ENCODE data around the gene CUZD1.

Gene CUZD1

DNA sequence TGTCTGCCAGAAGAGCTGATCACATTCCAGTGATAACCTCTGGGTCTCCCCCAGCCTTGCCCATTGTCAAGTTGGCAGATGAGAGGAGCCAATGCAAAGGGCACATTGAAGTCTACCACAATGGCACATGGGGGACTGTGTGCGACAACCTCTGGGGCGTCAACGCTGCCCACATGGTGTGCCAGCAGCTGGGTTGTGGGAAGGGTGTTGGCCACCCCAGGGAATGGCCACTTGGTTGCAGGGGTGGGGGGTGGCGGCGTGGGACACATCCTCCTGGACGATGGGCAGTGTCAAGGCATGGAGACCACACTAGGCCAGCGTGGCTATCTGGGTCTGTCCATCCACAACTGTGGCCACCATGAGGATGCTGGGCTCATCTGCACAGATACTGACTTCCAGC is 43.4 kb downstream of the CUZD1 start:
- DNase-seq = no peak

DNA sequence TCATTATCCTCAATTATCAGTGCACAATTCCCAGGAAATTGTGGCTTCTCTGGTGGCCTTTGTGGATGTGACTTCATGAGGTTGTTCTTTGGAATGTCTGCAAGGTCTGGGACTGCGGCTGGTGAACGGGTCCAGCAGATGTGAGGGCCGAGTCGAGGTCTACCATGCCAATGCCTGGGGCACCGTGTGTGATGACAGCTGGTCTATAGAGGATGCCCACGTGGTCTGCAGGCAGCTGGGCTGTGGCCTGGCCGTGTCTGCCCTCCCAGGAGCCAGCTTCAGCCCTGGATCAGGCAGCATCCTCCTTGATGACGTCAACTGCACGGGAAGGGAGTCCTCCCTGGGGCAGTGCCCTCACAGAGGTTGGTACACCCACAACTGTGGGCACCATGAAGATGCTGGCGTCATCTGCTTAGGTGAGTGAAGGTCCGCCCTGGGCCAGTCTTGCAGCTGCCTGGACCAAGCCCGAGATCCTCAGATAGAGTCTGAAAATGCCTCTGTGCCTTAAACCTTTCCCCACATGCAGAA is 46.9 kb downstream of the CUZD1 start:
- DNase-seq = no peak

DNA sequence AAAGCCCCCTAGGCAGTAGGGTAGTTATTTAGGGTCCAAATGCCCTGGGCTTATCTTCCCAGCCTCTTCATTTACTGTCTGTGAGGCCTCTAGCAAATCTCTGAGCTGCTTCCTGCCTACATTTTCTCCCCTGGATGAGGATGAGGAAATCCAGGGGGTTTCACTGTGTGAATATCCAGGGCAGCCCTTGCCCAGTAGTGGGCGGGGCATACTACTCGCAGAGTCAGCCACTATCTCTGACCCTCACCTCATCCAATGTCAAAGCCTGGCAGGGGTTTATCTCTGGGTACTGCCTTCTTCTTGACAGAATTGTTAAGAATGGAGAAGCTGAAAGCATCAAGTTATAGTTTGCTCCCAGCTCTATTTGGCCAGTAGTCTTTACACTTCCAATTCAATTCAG is 48.9 kb downstream of the CUZD1 start:
- no peak for DNase-seq

DNA sequence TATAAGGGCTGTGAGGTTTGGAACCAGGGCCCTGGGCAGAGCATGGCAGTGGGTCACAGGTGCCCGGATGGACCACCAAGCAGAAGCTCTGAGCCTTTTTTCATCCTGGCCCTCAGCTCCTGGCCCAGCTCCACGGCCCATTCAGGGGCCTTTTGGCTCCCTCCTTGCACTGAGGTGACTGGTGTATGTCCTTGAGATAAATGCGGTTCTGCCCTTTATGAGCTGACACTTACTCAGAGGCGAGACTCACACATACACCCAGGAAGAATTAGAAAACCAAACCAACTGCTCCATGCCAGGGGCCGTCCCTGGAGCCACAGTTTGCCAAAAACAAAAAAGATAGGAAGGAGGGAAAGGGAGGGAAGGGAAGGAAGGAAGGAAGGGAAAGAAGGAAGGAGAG is 49.7 kb downstream of the CUZD1 start:
- DNase-seq = no peak

DNA sequence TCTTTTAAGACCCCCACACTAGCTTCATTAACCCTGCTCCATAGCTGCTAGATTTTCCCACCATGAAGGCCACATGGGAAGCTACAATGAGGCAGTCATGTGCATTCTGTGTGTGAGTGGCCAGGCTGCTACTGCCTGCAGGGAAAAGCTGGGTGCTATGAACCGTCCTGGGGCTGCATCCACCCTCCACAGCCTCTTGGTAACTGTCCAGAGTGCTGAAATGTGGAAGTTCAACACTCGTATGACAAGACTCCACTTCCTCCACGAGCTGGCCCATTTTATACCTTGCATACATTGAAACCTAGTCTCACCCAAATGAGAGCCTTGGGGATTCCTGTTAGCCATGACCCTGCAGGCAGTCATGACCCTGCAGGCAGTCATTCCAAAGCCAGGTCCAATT is 59.4 kb downstream of the CUZD1 start:
- DNase-seq = no peak

DNA sequence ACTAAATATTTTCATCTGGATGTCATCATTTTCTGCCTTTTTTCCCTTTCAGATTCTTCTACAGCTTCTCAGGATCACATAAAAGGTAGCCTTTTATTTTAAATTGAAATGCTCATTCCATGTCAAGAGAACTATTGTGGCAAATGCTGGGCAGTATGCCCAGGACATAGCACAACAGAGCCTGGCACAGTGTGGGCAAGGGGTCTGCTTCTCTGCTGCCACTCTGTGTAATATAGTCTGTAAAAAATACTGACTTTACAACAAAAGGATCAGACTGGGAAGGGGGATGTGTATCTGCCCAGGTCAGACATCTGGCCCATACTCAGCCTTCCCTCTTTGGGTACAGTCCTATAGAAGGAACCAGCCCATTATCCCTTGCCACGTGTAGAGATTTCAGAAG is 62.7 kb downstream of the CUZD1 start:
- DNase-seq = no peak
